SK-N-SH (cell line): ENCODE results near the gene RAD51B. TPM values are rescaled to one million over a fixed set of nuclear protein-coding genes. Genes with fewer than 3 reads are reported as not detected.

ENCODE experiments used
- CTCF ChIA-PET: fragments of 300-600, 350-600 bp; formaldehyde crosslinking; extraction: SDS; loops from one replicate; lab custom pipeline; 2021; lab: Yijun Ruan, JAX
- POLR2A ChIA-PET: fragments of 350-600 bp; sonication (Branson Sonifier 250); formaldehyde crosslinking; extraction: SDS; loops from one replicate; lab custom pipeline; 2020; ENCODE audit warnings: antibody characterized with exemption, inconsistent platforms; lab: Yijun Ruan, JAX
- DNase-seq: peaks from one replicate; pipeline ENCODE4 v3.0.0; 2012
- H2AFZ ChIP-seq: fragments of 200-600 bp; sonication (generic); 2 replicates; pipeline ENCODE4 v1.8.1; 2016; ENCODE audit warnings: antibody characterized with exemption, mild to moderate bottlenecking, low read depth
- H3F3A ChIP-seq: fragments of 200-600 bp; sonication (generic); replicated peaks from 2 replicates; pipeline ENCODE3; 2016; ENCODE audit warnings: antibody characterized with exemption, mild to moderate bottlenecking; ENCODE audit not compliant: insufficient read depth
- H3K27ac ChIP-seq, 2 experiments: fragments of 200-500 bp in 1 of 2; fragments of 200-600 bp in 1 of 2; sonication (Bioruptor generic) in 1 of 2; sonication (generic), shearing (Covaris generic) in 1 of 2; 2 replicates each; pipeline versions ENCODE4 v1.5.1 to v1.6.1; 2014 to 2016; ENCODE audit warnings: low read depth in 2 of 2, inconsistent platforms in 1 of 2, low read length in 1 of 2, mild to moderate bottlenecking in 1 of 2, mixed read lengths in 1 of 2
- H3K27me3 ChIP-seq: fragments of 200-600 bp; sonication (generic), shearing (Covaris generic); 2 replicates; pipeline ENCODE4 v1.6.1; 2016; ENCODE audit warnings: mixed run types; ENCODE audit not compliant: insufficient read depth
- H3K36me3 ChIP-seq, 2 experiments: fragments of 200-500 bp in 1 of 2; fragments of 200-600 bp in 1 of 2; sonication (Bioruptor generic) in 1 of 2; sonication (generic) in 1 of 2; replicated peaks in 1 of 2; 2 replicates each; pipeline versions ENCODE3 to v1.5.1; 2014 to 2016; ENCODE audit warnings: low read length in 1 of 2, mild to moderate bottlenecking in 1 of 2; ENCODE audit not compliant: insufficient read depth in 2 of 2, control insufficient read depth in 1 of 2
- H3K4me1 ChIP-seq, 2 experiments: fragments of 200-500 bp in 1 of 2; fragments of 200-600 bp in 1 of 2; sonication (Bioruptor generic) in 1 of 2; sonication (generic), shearing (Covaris generic) in 1 of 2; 2 replicates each; pipeline versions ENCODE4 v1.5.1 to v1.6.1; 2014 to 2016; ENCODE audit warnings: low read depth in 1 of 2, low read length in 1 of 2, mixed run types in 1 of 2; ENCODE audit not compliant: insufficient read depth in 2 of 2, control insufficient read depth in 1 of 2
- H3K4me2 ChIP-seq: fragments of 200-600 bp; sonication (generic), shearing (Covaris generic); 2 replicates; pipeline ENCODE4 v1.6.1; 2017; ENCODE audit warnings: mixed run types
- H3K4me3 ChIP-seq, 2 experiments: fragments of 200-500 bp in 1 of 2; fragments of 200-600 bp in 1 of 2; sonication (Bioruptor generic) in 1 of 2; sonication (generic), shearing (Covaris generic) in 1 of 2; 2 replicates each; pipeline versions ENCODE4 v1.5.1 to v1.8.1; 2014 to 2016; ENCODE audit warnings: low read depth in 2 of 2, inconsistent platforms in 1 of 2, low read length in 1 of 2, mild to moderate bottlenecking in 1 of 2, mixed read lengths in 1 of 2, moderate library complexity in 1 of 2
- H3K79me2 ChIP-seq: fragments of 200-600 bp; sonication (generic); 2 replicates; pipeline ENCODE4 v1.8.1; 2017; ENCODE audit warnings: mild to moderate bottlenecking; ENCODE audit not compliant: insufficient read depth
- H3K9ac ChIP-seq: fragments of 200-600 bp; sonication (generic); 2 replicates; pipeline ENCODE4 v1.6.1; 2017; ENCODE audit warnings: mixed run types
- H3K9me2 ChIP-seq: fragments of 200-600 bp; sonication (generic); 2 replicates; pipeline ENCODE4 v1.6.1; 2017; ENCODE audit warnings: mixed run types
- H3K9me3 ChIP-seq: fragments of 200-600 bp; sonication (generic); 2 replicates; pipeline ENCODE4 v1.6.1; 2017; ENCODE audit warnings: mixed run types, mild to moderate bottlenecking, moderate library complexity
- H4K20me1 ChIP-seq: fragments of 200-600 bp; sonication (generic); 2 replicates; pipeline ENCODE4 v1.6.1; 2017; ENCODE audit warnings: mild to moderate bottlenecking, mixed run types; ENCODE audit not compliant: insufficient read depth
- EZH2phosphoT487 ChIP-seq: fragments of 200-600 bp; sonication (generic); IDR thresholded peaks from 2 replicates; pipeline ENCODE4 v1.6.1; 2017; ENCODE audit warnings: low read depth, mixed run types, mild to moderate bottlenecking, antibody characterized with exemption, moderate library complexity, borderline replicate concordance
- MXI1 ChIP-seq: IDR thresholded peaks from 2 replicates; pipeline ENCODE4 v1.6.1; 2012; ENCODE audit warnings: mild to moderate bottlenecking, low read depth, low read length, improper control_type of control experiment
- POLR2AphosphoS5 ChIP-seq: IDR thresholded peaks from 2 replicates; pipeline ENCODE4 v1.6.1; 2012; ENCODE audit warnings: low read depth, low read length
- RXRA ChIP-seq: IDR thresholded peaks from 2 replicates; pipeline ENCODE4 v1.4.0; 2012; ENCODE audit warnings: low read depth, mild to moderate bottlenecking, borderline replicate concordance
- SIN3A ChIP-seq: IDR thresholded peaks from 2 replicates; pipeline ENCODE4 v1.6.1; 2012; ENCODE audit warnings: low read depth, mild to moderate bottlenecking, low read length, moderate library complexity, borderline replicate concordance
- SMC3 ChIP-seq: IDR thresholded peaks from 2 replicates; pipeline ENCODE4 v1.6.1; 2012; ENCODE audit warnings: low read depth, low read length, improper control_type of control experiment
- TAF1 ChIP-seq: IDR thresholded peaks from 2 replicates; pipeline ENCODE4 v1.6.1; 2012; ENCODE audit warnings: low read depth, mild to moderate bottlenecking, low read length, moderate library complexity, borderline replicate concordance
- WGBS: methylation state at CpG from one replicate; pipeline ENCODE4 v1.1.6; 2017; ENCODE audit warnings: low lambda C conversion rate; 5-methylcytosine and 5-hydroxymethylcytosine counted together
- polyA plus RNA-seq, 3 experiments: library from polyadenylated mRNA; depleted of rRNA; stranded (reverse); fragments of >200 nt; gene quantifications; 2 replicates each; pipeline ENCODE4 v1.2.3, GENCODE V29; 2012
- TF ChIP-seq, protein P1 (sequence below): IDR thresholded peaks from 2 replicates; pipeline ENCODE4 v1.6.1; 2012; ENCODE audit warnings: mild to moderate bottlenecking, low read depth, low read length, moderate library complexity
- TF ChIP-seq, protein P2 (sequence below): fragments of 200-600 bp; sonication (generic); IDR thresholded peaks from 2 replicates; pipeline ENCODE4 v1.6.1; 2017; ENCODE audit warnings: antibody characterized with exemption, mild to moderate bottlenecking, moderate library complexity

RAD51B gene
- polyA plus RNA-seq, 1 of the 3 experiments (the other 2 are of a cell fraction), result 6.0 TPM

- H3K4me3 ChIP-seq, result no peak overlapping the region
- POLR2A ChIA-PET, result no interaction called here
Observed at GRCh38 chr14:68268197-68268596, 448.6 kb downstream of the RAD51B start.

DNA sequence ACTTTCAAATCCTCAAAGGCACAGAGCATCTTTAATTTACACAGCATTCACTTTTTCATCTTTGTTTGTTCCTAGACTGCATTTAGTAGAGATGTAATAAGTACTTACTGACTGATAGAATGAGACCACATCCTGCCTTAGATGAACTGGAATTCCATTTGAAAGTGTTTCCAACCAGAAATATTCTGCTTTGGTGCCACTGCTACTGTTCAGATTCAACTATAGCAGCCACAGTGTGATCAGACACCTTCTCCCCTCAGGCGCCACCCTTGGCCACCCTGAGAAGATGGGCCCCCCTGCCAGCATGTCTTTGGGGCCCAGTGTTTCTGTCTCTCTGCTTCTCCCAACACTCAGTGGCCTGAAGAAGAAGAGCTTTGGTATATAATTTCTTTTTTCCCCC is 449.1 kb downstream of the RAD51B start:
- no peaks in the 10 kb centered on the region for H3K36me3 ChIP-seq
- ChIA-PET POLR2A (no interaction called here), CTCF (interaction anchor here (1.6 kb wide), 1 partner anchor 19 kb away, joined by 4 read pairs; no protein-coding TSS in a partner anchor)
- WGBS, result 100% methylated on average over 1 of the region's 1 CpG
- no peak overlapping the region for H3K9ac ChIP-seq
- no peak overlapping the region for H3K27ac ChIP-seq
- H3K27me3 ChIP-seq, result no peaks in the 10 kb centered on the region
- H3K4me3 ChIP-seq, result no peak overlapping the region
- H3K4me1 ChIP-seq, result peaks cover 0 to 16% of the 10 kb centered on the region in 2 experiments; a peak in 2 of 4 replicates
- H3K79me2 ChIP-seq, result no peaks in the 10 kb centered on the region
- no peaks in the 10 kb centered on the region for H3F3A ChIP-seq
- TF ChIP-seq, protein P1, sequence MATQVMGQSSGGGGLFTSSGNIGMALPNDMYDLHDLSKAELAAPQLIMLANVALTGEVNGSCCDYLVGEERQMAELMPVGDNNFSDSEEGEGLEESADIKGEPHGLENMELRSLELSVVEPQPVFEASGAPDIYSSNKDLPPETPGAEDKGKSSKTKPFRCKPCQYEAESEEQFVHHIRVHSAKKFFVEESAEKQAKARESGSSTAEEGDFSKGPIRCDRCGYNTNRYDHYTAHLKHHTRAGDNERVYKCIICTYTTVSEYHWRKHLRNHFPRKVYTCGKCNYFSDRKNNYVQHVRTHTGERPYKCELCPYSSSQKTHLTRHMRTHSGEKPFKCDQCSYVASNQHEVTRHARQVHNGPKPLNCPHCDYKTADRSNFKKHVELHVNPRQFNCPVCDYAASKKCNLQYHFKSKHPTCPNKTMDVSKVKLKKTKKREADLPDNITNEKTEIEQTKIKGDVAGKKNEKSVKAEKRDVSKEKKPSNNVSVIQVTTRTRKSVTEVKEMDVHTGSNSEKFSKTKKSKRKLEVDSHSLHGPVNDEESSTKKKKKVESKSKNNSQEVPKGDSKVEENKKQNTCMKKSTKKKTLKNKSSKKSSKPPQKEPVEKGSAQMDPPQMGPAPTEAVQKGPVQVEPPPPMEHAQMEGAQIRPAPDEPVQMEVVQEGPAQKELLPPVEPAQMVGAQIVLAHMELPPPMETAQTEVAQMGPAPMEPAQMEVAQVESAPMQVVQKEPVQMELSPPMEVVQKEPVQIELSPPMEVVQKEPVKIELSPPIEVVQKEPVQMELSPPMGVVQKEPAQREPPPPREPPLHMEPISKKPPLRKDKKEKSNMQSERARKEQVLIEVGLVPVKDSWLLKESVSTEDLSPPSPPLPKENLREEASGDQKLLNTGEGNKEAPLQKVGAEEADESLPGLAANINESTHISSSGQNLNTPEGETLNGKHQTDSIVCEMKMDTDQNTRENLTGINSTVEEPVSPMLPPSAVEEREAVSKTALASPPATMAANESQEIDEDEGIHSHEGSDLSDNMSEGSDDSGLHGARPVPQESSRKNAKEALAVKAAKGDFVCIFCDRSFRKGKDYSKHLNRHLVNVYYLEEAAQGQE, result no peak
- TF ChIP-seq RXRA (no peak), TAF1 (no peak), SIN3A (no peak)
- TF ChIP-seq, protein P2, sequence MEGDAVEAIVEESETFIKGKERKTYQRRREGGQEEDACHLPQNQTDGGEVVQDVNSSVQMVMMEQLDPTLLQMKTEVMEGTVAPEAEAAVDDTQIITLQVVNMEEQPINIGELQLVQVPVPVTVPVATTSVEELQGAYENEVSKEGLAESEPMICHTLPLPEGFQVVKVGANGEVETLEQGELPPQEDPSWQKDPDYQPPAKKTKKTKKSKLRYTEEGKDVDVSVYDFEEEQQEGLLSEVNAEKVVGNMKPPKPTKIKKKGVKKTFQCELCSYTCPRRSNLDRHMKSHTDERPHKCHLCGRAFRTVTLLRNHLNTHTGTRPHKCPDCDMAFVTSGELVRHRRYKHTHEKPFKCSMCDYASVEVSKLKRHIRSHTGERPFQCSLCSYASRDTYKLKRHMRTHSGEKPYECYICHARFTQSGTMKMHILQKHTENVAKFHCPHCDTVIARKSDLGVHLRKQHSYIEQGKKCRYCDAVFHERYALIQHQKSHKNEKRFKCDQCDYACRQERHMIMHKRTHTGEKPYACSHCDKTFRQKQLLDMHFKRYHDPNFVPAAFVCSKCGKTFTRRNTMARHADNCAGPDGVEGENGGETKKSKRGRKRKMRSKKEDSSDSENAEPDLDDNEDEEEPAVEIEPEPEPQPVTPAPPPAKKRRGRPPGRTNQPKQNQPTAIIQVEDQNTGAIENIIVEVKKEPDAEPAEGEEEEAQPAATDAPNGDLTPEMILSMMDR, result no peak
- no peaks in the 10 kb centered on the region for H4K20me1 ChIP-seq
- no peak for DNase-seq
- H3K9me2 ChIP-seq, result no peaks in the 10 kb centered on the region
- no peak overlapping the region for H2AFZ ChIP-seq
- no peaks in the 10 kb centered on the region for H3K9me3 ChIP-seq
- no peak overlapping the region for H3K4me2 ChIP-seq

More at GRCh38 chr14:68268197-68268596, 448.6 kb downstream of the RAD51B start:
- Histone ChIP-seq H3K4me2 (no peak overlapping the region), H2AFZ (no peak overlapping the region), H3K9ac (no peak overlapping the region), H4K20me1 (no peaks in the 10 kb centered on the region), H3K36me3 (no peaks in the 10 kb centered on the region), H3F3A (no peaks in the 10 kb centered on the region)
- no peak for DNase-seq
- CTCF ChIA-PET, result interaction anchor here (1.6 kb wide), 1 partner anchor 19 kb away, joined by 4 read pairs; no protein-coding TSS in a partner anchor
- no peak for TF ChIP-seq EZH2phosphoT487
- TF ChIP-seq SMC3, result no peak
- no peak for TF ChIP-seq MXI1
- TF ChIP-seq POLR2AphosphoS5, result no peak
- TF ChIP-seq, all 33 proteins: peak for 0
- H3K9me2 ChIP-seq, result no peaks in the 10 kb centered on the region
- no peaks in the 10 kb centered on the region for H3K27me3 ChIP-seq
- WGBS, result 100% methylated on average over 2 of the region's 2 CpGs
- H3K79me2 ChIP-seq, result no peaks in the 10 kb centered on the region
- no peak overlapping the region; a peak in 1 of 4 replicates for H3K27ac ChIP-seq
- peaks cover 0 to 17% of the 10 kb centered on the region in 2 experiments; a peak in 2 of 4 replicates for H3K4me1 ChIP-seq
- H3K9me3 ChIP-seq, result no peaks in the 10 kb centered on the region
